Germinal center (tissue), 1 donor: ENCODE results near the gene GPR137.
"Not testable (repeated sequence)": the region's sequence is repeated elsewhere in the genome, so short reads cannot be mapped to it uniquely, and the experiment has no call there.

Experiments used
- DNase-seq: peaks from one replicate; pipeline ENCODE4 v3.0.0; 2012; ENCODE audit warnings: mixed read lengths, low spot score

GPR137 gene, protein sequence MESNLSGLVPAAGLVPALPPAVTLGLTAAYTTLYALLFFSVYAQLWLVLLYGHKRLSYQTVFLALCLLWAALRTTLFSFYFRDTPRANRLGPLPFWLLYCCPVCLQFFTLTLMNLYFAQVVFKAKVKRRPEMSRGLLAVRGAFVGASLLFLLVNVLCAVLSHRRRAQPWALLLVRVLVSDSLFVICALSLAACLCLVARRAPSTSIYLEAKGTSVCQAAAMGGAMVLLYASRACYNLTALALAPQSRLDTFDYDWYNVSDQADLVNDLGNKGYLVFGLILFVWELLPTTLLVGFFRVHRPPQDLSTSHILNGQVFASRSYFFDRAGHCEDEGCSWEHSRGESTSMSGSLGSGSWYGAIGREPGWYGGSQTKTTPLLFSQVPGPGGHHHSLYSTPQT

DNA sequence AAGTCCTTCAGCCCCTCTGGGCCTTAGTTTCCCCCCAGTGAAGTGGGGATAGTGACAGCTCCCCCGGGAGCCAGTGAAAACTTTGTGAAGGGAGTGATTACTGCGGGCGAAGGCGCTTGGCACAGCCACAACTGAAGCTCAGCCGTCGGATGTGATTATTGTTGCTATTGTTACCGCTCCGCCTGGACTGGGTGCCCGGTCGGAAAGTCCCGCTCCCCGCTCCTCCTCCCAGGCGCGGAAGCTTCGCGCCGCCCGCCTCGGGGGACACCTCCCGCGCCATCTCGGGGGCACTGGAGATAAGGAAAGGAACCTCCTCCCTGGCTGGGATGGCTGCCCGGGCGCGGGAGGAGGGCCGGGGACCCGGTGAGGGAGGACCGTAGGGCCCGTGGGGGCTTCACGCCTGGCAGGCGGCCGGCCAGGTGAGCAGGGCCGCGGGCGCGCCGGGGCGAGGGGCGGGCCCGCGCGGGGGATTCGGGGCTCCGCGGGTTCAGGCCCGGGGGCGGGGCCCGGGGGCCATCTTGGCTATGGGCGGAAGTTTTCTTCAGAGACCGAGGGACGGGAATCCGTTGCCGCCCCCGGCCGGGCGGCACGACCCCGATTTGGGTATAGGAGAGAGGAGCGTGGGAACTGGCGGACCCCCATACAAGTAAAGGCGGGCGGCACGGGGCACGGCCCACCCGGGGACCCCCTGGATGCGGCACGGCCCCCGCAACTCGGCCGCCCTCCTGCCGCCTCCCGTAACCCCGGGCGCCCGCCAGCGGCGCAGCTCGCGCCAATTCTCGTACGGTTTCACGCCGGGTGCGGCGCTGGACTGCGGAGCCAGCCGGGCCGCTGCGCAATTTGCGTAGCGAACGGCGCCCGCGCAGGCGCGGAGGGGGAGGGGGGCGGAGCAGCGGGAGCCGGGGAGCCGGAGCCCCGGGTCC lies at the start of gene GPR137:
TSS of gene GPR137 (plus strand) at position 887 of the 923 bp plus-strand sequence. CDS start 677 bp downstream, outside the sequence.
- peak; percentile 94 for DNase-seq

DNA sequence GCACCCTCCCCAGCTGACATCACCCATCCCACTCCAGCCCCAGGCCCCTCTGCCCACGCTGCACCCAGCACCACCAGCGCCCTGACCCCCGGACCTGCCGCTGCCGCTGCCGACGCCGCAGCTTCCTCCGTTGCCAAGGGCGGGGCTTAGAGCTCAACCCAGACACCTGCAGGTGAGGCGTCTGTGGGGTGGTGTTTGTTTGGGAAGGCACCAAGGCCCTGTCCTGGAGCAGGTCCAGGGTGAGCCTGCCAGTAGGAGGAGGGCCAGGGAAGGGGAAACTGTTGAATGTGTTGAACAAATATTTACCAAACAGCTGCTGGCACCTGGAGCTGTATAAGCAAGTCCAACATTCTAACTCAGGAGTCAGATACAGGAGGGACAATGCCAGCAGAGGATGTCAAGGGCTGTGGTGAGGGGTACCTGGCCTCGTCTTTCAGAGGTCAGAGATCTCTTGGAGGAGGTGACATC lies 48.1 kb upstream of the GPR137 start:
- DNase-seq = no peak

DNA sequence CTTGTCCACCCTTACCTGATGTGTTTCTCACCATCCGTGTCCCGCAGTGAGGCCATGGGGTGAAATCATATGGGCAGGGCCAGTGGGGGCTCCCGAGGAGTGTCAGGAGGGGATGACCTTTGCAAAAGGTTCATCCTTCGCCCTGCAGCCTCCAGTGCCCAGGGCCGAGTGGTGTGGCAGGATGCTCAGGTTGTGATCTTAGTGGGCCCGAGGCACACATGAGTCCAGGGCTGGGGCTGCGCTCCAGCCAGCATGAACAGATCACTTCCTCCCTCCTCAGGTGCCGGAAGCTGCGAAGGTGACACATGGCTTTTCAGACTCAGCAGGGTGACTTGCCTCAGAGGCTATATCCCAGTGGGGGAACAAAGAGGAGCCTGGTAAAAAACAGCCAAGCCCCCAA lies 47.6 kb upstream of the GPR137 start:
- DNase-seq = no peak

DNA sequence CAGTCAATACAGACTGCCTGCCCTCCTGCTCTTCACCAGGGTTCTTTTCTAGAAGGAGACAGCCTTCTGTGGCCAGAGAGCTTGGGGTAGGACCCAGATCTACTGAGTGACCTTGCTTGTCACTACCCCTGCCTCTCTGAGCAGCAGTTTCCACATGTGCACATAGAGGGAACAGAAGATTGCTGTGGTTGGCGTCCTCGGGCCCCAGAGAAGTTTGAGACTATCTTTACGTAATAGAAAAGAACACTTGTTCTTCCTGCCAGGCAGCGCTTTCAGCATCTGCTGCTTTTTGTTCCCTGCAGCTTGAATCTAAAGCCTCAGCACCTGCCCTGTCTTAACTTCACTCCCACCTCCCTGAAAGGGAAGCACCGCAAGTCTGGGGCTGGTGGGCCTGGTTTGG lies 46.6 kb upstream of the GPR137 start:
- DNase-seq = no peak

DNA sequence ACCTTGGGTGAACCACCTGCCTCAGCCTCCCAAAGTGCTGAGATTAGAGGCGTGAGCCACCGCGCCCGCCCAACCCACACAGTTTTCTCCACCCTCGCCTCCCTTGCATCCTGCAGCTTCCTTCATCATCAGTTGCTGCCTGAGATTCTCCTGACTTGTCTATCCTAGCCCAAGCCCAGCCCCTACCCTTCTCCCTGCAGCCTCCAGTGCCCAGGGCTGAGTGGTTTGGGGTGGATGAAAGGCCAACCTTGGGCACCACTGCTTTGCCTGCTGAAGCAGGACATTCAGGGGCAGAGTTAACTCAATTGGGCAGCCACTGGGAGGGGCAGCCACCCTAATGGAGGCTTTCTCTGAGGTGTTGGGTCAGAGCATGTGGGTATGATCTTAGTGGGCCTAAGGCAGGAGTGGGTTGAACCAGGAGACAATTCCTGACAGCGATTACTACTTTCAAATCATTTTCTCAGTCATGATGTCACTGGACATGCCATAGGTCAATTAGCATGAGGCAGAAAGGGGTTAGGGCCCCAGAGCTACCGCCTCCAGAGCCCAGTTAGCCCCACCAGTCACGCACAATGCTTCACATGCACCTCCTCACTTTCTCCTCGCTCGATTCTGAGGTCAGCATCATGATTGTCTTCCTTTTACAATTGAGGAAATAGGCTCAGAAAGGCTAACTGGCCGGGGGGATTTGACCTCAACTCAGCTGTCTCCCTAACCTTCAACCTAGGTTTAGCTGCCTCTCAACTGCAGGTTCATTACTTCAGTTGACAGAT lies 45.8 kb upstream of the GPR137 start:
- no peak for DNase-seq

DNA sequence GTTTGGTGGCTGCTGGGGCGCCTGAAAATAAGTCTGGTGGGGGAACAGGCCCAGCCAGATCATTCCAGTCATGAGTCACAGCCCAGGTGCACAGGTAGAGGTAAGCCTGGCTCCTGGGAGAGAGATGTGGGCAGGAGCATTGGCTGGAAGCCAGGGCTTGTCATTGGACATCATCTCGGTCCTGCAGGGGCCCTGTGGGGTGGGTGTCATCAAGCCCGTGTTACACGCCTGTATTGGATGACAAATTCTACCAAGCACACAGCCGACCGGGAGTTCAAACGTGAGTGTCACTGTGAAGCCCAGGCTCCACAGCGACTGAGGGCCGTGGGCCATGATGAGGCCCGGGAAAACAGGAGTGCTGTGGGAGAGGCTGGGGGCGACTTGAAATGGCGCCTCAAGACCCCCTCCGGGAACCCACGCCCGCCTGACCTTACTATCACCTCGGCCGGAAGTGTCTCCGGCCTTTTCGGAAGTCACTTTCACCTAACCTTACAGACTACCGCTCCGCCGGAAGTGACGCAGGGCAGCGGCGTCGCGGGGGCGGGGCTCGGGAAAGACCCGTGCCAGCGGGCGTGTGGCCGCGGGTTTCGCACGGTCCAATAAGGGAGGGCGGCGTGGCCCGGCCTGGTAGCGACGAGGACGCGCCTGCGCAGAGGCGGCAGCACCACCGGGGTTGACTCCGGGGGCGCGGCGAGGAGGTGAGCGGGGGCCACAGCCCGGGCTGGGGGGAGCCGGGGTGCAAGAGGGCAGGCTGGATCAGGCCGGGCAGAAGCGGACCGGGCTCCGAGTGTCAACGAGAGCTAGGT lies 45.0 kb upstream of the GPR137 start, which contains the start of gene FKBP2:
TSS of gene FKBP2 (plus strand) at position 661 of the 806 bp plus-strand sequence. CDS start 1,293 bp downstream, outside the sequence.
- DNase-seq = peak; percentile 96

DNA sequence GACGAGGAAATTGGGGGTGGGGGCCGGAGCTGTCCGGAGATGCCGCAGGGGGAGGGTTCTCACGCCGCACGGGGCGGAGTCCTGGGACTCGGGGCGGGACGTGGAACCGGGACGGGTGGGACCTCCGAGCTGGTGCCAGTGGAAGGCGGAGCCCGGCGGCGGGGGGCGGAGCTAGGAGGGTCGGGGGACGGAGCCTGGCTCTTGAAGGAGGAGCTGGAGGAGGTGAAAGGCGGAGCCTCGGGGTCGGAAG lies 44.5 kb upstream of the GPR137 start:
- peak; percentile 96 for DNase-seq

DNA sequence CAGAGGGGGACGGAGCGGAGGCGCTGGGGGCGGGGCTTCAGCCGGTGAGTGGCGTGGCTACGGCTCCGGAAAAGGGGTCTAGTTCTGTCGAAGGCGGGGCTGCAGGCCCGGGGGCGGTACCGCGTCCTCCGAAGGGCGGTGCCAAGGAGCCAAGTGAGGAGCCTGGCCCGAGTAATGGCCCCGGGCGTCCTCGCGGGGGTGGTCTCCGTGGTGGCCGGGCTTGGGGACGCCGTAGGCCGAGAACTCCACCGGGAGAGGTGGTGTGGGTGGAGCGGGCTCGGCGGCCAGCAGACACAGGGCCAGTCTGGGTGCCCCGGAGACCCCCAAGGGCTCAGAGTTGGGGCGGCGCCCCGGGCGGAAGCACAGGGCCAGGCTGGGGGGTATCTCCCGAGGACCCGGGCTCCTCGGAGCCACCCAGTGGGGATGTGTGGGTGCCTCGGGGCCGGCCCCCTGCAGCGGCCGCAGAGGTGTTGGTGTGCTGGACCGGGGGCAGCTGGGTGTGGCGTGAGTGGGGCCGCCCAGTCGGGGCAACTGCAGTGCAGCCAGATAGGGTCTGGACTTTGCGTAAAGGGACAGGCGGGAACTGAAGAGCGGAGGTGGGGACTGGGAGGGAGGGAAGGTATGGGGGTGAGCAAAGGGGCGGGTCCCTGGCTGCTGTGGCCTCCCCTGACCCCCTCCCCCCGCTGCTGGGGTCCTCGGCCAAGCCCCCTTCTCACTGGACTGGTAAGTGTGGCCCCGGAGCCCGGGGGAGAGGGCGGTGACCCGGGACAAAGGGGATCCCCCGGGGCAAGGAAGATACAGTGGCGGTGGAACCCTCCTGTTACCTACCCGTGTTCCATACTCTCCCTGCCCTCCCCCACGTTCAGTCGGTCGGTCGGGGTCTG lies 43.9 kb upstream of the GPR137 start:
- DNase-seq = peak; percentile 30

DNA sequence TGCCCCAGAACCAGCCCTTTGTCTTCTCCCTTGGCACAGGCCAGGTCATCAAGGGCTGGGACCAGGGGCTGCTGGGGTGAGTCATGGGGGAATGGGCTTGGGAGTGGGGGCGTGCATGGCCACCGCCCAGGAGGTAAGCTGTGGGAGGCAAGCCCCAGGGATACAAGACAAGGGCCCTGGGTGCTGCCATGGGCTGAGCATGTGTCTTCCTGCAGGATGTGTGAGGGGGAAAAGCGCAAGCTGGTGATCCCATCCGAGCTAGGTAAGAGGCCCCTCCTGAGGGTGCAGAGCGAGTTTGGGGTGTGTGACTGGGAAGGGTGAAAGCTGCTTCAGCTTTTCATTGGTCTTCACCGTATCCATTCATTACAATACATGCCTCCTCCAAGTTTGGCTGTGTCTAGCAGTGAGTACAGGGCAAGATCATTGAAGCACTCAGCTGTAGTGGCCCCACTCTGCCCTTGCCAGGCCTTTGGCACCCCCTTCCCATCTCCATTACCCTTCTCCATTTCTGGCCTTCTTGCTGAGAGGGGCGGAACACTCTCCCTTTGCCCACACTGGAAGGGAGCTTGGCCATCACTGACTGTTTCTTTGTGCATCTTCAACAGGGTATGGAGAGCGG lies 42.3 kb upstream of the GPR137 start:
- no peak for DNase-seq

DNA sequence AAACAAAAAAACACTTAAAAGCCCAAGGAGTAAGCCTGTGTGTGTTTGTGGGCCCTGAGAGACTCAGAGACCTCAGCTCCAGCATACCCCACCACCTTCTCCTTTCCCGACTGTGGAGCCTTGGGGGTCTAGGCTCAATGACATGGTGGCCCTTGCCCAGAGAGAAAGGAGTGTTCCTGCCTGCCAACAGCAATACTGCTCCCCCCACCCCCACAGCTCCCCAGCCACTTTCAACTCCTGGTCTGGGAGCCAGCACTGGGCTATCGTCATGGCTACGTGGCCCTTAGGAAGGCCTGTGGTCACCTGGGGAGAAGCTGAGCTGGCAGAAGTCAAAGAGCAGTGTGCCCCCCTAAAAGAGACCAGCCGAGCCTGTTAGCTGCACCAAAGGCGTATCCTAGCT lies 41.5 kb upstream of the GPR137 start:
- DNase-seq = no peak

DNA sequence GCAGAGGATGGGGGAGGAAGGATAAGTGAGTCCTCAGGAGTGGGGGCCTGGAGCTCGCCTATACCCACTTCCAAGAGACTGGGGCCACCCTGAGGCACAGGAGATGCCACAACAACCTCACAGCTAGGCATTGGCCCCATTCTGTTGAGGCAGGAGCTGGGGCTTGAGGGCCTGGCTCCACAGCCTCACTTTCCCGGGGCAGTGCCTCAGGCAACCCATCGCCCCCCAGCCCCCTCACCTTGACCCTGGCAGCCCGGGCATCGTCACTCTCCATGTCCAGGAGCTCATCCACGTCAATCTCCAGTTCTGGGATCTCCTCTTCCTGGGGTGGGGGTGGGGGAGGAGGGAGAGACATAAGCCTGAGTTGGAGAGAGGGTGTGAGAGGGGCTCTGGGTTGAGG lies 40.7 kb upstream of the GPR137 start:
- no peak for DNase-seq

DNA sequence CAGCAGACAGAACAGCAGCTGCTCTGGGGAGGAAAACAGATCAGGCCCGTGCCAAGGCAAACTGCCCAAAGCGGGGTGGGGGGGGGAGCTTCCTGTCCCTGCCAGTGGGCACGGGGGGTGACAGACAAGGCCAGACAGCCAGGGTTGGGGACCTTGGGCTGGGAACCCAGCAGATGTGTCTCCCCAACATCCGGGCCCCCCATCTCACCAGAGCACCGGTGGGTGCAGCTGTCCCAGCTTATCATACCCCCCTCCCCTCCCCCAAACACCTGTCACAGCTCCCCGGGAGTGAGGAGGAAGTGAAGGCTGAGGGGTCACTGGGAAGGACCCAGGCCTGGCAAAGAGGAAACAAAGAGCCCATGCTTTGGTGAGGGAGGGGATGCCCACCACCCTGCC lies 40.2 kb upstream of the GPR137 start:
- DNase-seq = peak; percentile 56

DNA sequence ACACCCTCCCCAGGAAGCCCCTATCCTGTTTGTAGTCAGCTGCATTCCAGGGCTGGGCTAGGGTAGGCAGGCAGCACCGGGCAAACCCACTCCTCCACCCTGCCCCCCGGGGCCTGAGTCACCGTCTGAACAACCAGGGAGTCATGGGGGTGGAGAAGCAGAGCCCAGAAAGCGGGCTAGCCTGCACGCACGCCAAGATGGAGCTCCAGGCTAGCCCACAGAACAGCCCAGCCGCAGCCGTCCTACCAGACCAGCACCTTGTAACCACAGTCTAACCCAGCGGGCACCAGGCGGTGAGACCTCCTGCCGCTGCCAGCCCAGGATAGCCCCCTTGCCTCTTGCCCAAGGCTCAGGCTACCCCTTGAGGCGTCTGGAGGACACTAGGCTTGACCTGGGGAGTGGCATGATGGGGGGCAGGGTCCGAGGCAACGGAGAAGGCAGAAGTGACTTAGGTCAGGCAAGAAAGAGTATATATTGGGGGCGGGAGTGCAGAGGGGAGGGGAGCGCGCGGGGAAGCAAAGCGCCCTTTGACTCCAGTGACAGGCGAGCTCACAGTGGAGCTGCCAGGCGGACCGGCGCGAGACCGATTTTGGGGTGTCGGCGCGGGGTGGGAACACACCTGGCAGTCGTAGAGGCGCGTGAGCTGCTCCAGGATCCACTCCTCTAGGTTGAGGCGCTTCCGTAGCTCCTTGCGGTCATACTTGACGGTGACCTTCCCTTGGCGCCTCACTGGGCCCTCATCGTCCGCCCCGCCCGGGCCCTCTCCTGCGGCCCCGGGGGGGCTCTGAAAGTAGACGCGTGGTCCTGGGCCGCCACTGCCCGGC lies 39.6 kb upstream of the GPR137 start:
- DNase-seq = peak; percentile 47

DNA sequence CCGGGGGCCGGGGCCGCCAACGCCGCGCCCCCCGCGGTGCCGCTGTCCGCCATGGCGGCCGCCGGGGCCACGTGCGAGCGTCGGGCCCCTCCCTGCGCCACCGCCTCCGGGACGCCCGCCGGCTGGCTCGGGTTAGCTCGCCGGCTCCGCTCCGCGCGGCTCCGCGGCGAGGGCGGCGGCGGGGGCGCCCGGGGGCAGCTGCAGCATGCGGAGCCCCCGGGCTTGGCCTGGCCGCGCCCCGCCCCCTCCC lies 39.1 kb upstream of the GPR137 start:
- not testable (repeated sequence) for DNase-seq

DNA sequence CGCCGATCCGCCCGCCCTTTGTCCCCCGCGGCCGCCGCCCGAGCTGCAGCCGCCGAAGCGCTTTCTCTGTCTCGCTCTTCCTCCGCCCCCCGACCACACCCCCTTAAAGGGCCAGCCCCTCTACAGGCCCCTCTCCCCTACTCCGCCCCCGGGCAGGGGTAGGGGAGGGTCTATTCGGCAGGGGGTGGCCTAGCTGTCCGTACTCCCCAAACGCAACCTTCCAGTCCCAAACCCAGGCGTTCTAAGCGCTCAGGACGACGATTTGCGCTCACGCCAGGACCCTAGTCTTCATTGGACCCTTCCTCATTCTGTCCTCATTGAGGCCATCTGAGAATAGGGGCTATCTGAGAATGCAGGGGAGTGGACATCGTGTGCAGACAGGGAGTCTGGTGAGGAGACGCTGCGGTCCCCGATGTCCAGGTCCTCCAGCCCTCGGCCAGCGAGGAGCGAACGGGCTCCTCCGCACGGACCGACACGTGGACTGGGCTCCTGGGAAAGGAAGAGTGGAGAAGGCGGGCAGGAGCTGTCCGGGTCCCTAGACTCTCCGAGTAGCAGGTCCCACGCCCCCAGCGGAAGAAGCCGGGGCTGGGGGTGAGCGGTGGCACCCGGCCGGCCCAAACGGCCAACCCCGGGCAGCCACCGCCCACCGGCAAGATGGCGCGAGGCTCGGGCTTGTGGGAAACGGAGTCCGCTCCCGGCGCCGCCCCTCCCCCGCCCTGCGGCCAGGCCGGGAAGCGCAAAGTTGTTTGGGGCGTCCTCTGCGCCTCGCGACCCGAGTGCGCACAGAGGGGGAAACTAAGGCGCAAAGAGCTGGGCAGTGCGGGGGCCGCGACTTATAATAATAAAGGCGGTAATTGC lies 38.5 kb upstream of the GPR137 start, which contains the start of gene PPP1R14B:
TSS of gene PPP1R14B (minus strand) at position 73 of the 858 bp plus-strand sequence. CDS start 270 bp downstream, outside the sequence.
- peak; percentile 83 for DNase-seq

DNA sequence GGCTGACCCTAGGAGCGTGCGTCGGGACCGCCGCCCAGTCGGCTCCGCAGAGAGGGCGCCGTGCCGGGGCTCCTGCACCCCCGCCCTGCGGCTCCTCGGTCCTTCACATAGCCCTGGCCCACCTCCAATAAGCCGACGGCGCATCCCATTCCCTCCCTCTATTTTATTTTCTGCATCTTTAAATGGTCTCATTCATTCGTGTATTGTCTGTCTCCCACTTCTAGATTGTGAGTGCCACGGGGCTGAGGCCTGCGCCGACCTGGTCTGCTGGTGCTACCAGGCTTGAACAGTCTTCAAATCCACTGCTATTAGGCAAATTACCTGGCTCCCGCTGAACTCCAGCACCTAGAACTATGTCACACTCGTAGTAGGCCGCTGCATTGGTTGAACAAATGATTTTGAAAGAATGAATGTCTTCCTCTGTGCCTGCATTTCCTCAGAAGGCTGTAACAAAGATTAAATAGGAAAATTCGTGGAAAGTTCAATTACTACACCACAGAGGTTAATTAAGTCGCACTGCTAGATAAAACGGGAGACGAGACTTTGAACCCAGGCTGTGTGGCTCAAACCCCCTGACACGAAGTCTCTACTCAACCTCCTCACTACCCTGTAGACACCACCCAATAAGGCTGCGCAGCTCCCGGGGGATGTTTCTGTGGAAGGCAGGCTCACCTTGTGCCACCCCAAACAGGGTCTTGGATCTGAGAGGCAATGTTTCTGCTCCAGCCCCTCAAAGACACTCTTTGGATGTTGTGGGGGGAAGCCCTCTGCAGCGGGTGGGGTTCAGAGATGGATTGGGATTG lies 37.7 kb upstream of the GPR137 start:
- DNase-seq = no peak

DNA sequence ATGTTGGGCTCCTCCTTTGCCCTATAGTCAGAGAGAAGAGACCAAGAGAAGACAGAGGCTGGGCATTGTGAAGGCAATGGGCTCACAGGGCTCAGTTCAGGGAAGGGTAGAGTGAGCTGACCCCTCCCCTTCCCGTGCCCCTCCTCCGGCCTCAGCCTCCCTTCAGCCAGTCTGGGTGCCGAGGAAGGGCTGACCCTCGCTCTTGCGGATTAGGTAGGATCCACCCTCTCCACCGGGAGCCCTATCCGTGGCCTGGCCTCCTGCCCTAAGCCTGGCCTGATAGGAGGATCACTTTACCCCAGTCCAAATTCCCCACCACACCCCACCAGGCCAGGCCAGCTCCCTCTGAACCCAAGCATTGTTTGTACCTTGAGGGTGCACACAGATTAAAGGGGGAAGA lies 37.1 kb upstream of the GPR137 start:
- DNase-seq = no peak
